Endothelial cell of umbilical vein (primary cell): Measurements from ENCODE around the gene DBF4B. TPM values are rescaled to one million over a fixed set of nuclear protein-coding genes. Genes with fewer than 3 reads are reported as not detected.

ENCODE experiments used
- BruUV-seq: library from RNA; stranded (reverse); fragments of 400-500 nt; replicated peaks from 2 replicates; lab custom pipeline; 2021; lab: Mats Ljungman, UMichigan
- CTCF ChIA-PET: fragments of 300-600, 350-600 bp; sonication (Branson Sonifier 250); formaldehyde crosslinking; loops from one replicate; lab custom pipeline; 2021; ENCODE audit warnings: antibody characterized with exemption, inconsistent platforms; lab: Charles Lee
- POLR2A ChIA-PET: fragments of 300-600, 350-600 bp; sonication (Branson Sonifier 250); formaldehyde crosslinking; loops from one replicate; lab custom pipeline; 2021; ENCODE audit warnings: antibody characterized with exemption, inconsistent platforms; lab: Charles Lee
- DNase-seq: peaks from one replicate; pipeline ENCODE4 v3.0.0-alpha.2; 2011; ENCODE audit warnings: low read depth, low spot score
- FAIRE-seq: peaks from 2 replicates; lab custom pipeline; 2011; peaks lifted over from hg19 to GRCh38; lab: Jason Lieb, UNC
- H2AFZ ChIP-seq: 2 replicates; pipeline ENCODE4 v1.6.0; 2012; ENCODE audit warnings: low read depth, low read length, control low read depth, inconsistent platforms
- H3K27ac ChIP-seq: 2 replicates; pipeline ENCODE4 v1.5.1; 2011; ENCODE audit warnings: low read depth, mild to moderate bottlenecking, control low read depth, low read length, moderate library complexity; ENCODE audit not compliant: insufficient read depth
- H3K27me3 ChIP-seq, 2 experiments: 2 replicates each; pipeline versions ENCODE4 v1.6.0 to v1.6.1; 2011; ENCODE audit warnings: low read length in 2 of 2, mixed read lengths in 1 of 2; ENCODE audit not compliant: control insufficient read depth in 2 of 2, insufficient read depth in 2 of 2
- H3K36me3 ChIP-seq, 2 experiments: 2 replicates in 1 of 2; 3 replicates in 1 of 2; pipeline ENCODE4 v1.5.1; 2011; ENCODE audit warnings: low read length in 2 of 2, mild to moderate bottlenecking in 1 of 2, moderate library complexity in 1 of 2; ENCODE audit not compliant: control insufficient read depth in 2 of 2, insufficient read depth in 2 of 2; ENCODE audit errors: extremely low read depth in 1 of 2
- H3K4me1 ChIP-seq: 3 replicates; pipeline ENCODE4 v1.5.1; 2011; ENCODE audit warnings: mild to moderate bottlenecking, low read length; ENCODE audit not compliant: control insufficient read depth, insufficient read depth; ENCODE audit errors: extremely low read depth
- H3K4me2 ChIP-seq: 2 replicates; pipeline ENCODE4 v1.6.1; 2011; ENCODE audit warnings: low read length, control low read depth, mixed read lengths; ENCODE audit not compliant: insufficient read depth
- H3K4me3 ChIP-seq, 3 experiments: fragments of 200-600 bp in 1 of 3; sonication (generic), shearing (Covaris generic) in 1 of 3; replicated peaks in 1 of 3; 2 replicates each; pipeline ENCODE4 v1.5.1; 2011 to 2016; ENCODE audit warnings: control low read depth in 3 of 3, low read length in 3 of 3, mild to moderate bottlenecking in 2 of 3, inconsistent platforms in 1 of 3, low read depth in 1 of 3, moderate library complexity in 1 of 3; ENCODE audit not compliant: insufficient read depth in 1 of 3
- H3K79me2 ChIP-seq: 2 replicates; pipeline ENCODE4 v1.6.0; 2012; ENCODE audit warnings: low read length, inconsistent platforms; ENCODE audit not compliant: control insufficient read depth, insufficient read depth
- H3K9ac ChIP-seq: replicated peaks from 2 replicates; pipeline ENCODE3; 2011; ENCODE audit warnings: low read length, control low read depth; ENCODE audit not compliant: insufficient read depth; ENCODE audit errors: extremely low read depth
- H3K9me1 ChIP-seq: replicated peaks from 3 replicates; pipeline ENCODE4 v1.6.0; 2011; ENCODE audit warnings: mild to moderate bottlenecking, low read length; ENCODE audit not compliant: control insufficient read depth, insufficient read depth; ENCODE audit errors: extremely low read depth
- H3K9me3 ChIP-seq: replicated peaks from 2 replicates; pipeline ENCODE4 v1.5.1; 2012; ENCODE audit warnings: low read length, inconsistent platforms; ENCODE audit not compliant: control insufficient read depth, insufficient read depth
- H4K20me1 ChIP-seq: replicated peaks from 2 replicates; pipeline ENCODE3; 2011; ENCODE audit warnings: mild to moderate bottlenecking, low read length; ENCODE audit not compliant: control insufficient read depth, insufficient read depth; ENCODE audit errors: extremely low read depth
- EZH2 ChIP-seq: IDR thresholded peaks from 2 replicates; pipeline ENCODE4 v1.6.1; 2012; ENCODE audit warnings: borderline replicate concordance, low read depth, mild to moderate bottlenecking, moderate library complexity, low read length, inconsistent platforms; ENCODE audit not compliant: severe bottlenecking
- FOS ChIP-seq: IDR thresholded peaks from 2 replicates; pipeline ENCODE4 v1.6.1; 2011; ENCODE audit warnings: mild to moderate bottlenecking, low read length, moderate library complexity, borderline replicate concordance; ENCODE audit not compliant: insufficient read depth
- GATA2 ChIP-seq: IDR thresholded peaks from 2 replicates; pipeline ENCODE4 v1.7.0; 2011; ENCODE audit warnings: low read depth, mild to moderate bottlenecking, moderate library complexity, mixed read lengths, low read length; ENCODE audit not compliant: insufficient read length, insufficient read depth
- JUN ChIP-seq: IDR thresholded peaks from 2 replicates; pipeline ENCODE4 v1.6.1; 2011; ENCODE audit warnings: borderline replicate concordance, low read depth; ENCODE audit not compliant: insufficient read length, insufficient read depth
- MYC ChIP-seq: IDR thresholded peaks from one replicate; pipeline ENCODE4 v1.6.1; 2011; ENCODE audit warnings: mild to moderate bottlenecking, low read depth, low read length
- POLR2A ChIP-seq: IDR thresholded peaks from 2 replicates; pipeline ENCODE4 v1.6.1; 2012; ENCODE audit warnings: low read depth, mild to moderate bottlenecking, control low read depth, low read length
- POLR2AphosphoS5 ChIP-seq: IDR thresholded peaks from 2 replicates; pipeline ENCODE4 v1.6.1; 2012; ENCODE audit warnings: low read depth, mild to moderate bottlenecking, control low read depth, low read length, moderate library complexity; ENCODE audit not compliant: insufficient read depth
- dilution Hi-C: fragments of 300-500 bp; cut with MboI; formaldehyde crosslinking; loops from one replicate; pipeline ENCODE4 v1.15.0; 2019; ENCODE audit warnings: low sequenced_read_pairs; ENCODE audit not compliant: extremely low pct_ligation_motif_present
- intact Hi-C: fragments of 100-400 bp; cut with micrococcal nuclease; formaldehyde crosslinking; loops from one replicate; pipeline ENCODE4 v1.10.0; 2022
- polyA plus RNA-seq, 4 experiments: library from polyadenylated mRNA; depleted of rRNA in 3 of 4; stranded (reverse) in 3 of 4; unstranded in 1 of 4; fragments of >200 nt; gene quantifications; 2 replicates each; pipeline versions ENCODE4 v1.2.1 to v1.2.3, GENCODE V29; 2011 to 2012; ENCODE audit warnings: missing spikeins in 1 of 4
- total RNA-seq: library from RNA; stranded (reverse); gene quantifications from 2 replicates; pipeline ENCODE4 v1.2.3, GENCODE V29; 2021
- TF ChIP-seq, protein P1 (sequence below): IDR thresholded peaks from 2 replicates; pipeline ENCODE4 v1.6.1; 2011; ENCODE audit not compliant: insufficient read depth, insufficient read length
- TF ChIP-seq, protein P2 (sequence below), 2 donors: IDR thresholded peaks; 1 replicate in 1 of 2; 2 replicates in 1 of 2; pipeline ENCODE4 v1.5.1; 2011; ENCODE audit warnings: low read length in 2 of 2, mild to moderate bottlenecking in 2 of 2, moderate library complexity in 2 of 2, control low read depth in 1 of 2, inconsistent platforms in 1 of 2, low read depth in 1 of 2; ENCODE audit not compliant: insufficient read depth in 1 of 2; ENCODE audit errors: extremely low read depth in 1 of 2

The DBF4B gene
- total and polyA plus RNA-seq, 2 donors (not counting 3 experiments of a cell fraction or from before 2014, with no cell fraction given): 12.5 to 26.2 TPM

DNA sequence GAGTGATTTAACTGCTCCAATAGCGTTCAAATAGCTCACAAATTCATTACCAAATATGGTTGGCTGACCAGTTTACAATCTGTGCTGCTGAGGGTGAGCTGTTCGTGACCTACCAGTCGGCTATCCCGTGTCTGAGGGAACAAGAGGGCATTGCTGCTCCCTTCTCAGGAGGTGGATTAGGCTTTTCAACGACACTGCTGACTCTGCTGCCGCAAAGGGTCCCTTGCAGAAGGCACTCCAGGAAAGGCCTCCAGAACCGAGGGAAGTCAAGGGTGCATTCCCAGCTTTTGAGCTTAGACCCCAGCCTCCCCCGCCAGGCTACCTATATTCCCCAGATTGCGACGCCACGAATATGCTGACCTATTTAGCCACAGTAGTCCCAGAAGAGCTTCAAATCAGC, 89.3 kb downstream of the DBF4B start:
- H3K9me1 ChIP-seq: no peaks in the 10 kb centered on the region
- DNase-seq (no peak), FAIRE-seq (no peak)
- H3K9me3 ChIP-seq: no peaks in the 10 kb centered on the region
- no peaks in the 10 kb centered on the region for H3K79me2 ChIP-seq
- TF ChIP-seq POLR2A (no peak), FOS (no peak), POLR2AphosphoS5 (no peak), JUN (no peak), MYC (no peak), GATA2 (no peak), EZH2 (no peak)
- TF ChIP-seq, protein P1, sequence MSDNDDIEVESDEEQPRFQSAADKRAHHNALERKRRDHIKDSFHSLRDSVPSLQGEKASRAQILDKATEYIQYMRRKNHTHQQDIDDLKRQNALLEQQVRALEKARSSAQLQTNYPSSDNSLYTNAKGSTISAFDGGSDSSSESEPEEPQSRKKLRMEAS: no peak
- TF ChIP-seq, protein P2, sequence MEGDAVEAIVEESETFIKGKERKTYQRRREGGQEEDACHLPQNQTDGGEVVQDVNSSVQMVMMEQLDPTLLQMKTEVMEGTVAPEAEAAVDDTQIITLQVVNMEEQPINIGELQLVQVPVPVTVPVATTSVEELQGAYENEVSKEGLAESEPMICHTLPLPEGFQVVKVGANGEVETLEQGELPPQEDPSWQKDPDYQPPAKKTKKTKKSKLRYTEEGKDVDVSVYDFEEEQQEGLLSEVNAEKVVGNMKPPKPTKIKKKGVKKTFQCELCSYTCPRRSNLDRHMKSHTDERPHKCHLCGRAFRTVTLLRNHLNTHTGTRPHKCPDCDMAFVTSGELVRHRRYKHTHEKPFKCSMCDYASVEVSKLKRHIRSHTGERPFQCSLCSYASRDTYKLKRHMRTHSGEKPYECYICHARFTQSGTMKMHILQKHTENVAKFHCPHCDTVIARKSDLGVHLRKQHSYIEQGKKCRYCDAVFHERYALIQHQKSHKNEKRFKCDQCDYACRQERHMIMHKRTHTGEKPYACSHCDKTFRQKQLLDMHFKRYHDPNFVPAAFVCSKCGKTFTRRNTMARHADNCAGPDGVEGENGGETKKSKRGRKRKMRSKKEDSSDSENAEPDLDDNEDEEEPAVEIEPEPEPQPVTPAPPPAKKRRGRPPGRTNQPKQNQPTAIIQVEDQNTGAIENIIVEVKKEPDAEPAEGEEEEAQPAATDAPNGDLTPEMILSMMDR (IDR thresholded peaks at IDR 0.05; ENCODE audit: extremely low read depth in 1 of 2, insufficient read depth in 1 of 2, low read depth in 1 of 2, low read length in 2 of 2): no peak
- no peaks in the 10 kb centered on the region for H4K20me1 ChIP-seq
- dilution Hi-C loops (no loop called here), intact Hi-C loops (no loop called here)
- BruUV-seq: no TSS peak
- CTCF ChIA-PET: interaction anchor here (0.9 to 2.9 kb wide), 4 partner anchors 11 to 65 kb away, joined by 3 to 14 read pairs (median 5); no protein-coding TSS in a partner anchor
- no peak overlapping the region for H3K4me2 ChIP-seq
- POLR2A ChIA-PET: interaction anchor here (1.0 kb wide), 1 partner anchor 48 kb away, joined by 3 read pairs; no protein-coding TSS in a partner anchor
- H3K36me3 ChIP-seq: peaks cover 0 to 2% of the 10 kb centered on the region in 2 experiments
- no peak overlapping the region for H3K4me3 ChIP-seq
- no peak overlapping the region for H2AFZ ChIP-seq
- no peaks in the 10 kb centered on the region for H3K27me3 ChIP-seq
- H3K4me1 ChIP-seq: peaks cover 22% of the 10 kb centered on the region
- no peak overlapping the region for H3K9ac ChIP-seq
- H3K27ac ChIP-seq: no peak overlapping the region
